Thyroid gland (tissue), 4 donors: ENCODE results near the gene MON1A.

Source experiments
- POLR2A ChIP-seq, 2 donors: fragments of 450-650 bp; IDR thresholded peaks; one replicate each; pipeline ENCODE4 v1.6.1; 2017; ENCODE audit warnings: antibody characterized with exemption in 2 of 2, mild to moderate bottlenecking in 2 of 2, moderate library complexity in 1 of 2
- TF ChIP-seq, protein P1 (sequence below), 6 experiments: fragments of 200-600 bp in 3 of 6; fragments of 450-650 bp in 3 of 6; sonication (generic) in 3 of 6; IDR thresholded peaks; one replicate each; pipeline ENCODE4 v1.5.1; 2016 to 2019; ENCODE audit warnings: antibody characterized with exemption in 6 of 6, mild to moderate bottlenecking in 2 of 6, inconsistent platforms in 1 of 6, moderate library complexity in 1 of 6

DNA sequence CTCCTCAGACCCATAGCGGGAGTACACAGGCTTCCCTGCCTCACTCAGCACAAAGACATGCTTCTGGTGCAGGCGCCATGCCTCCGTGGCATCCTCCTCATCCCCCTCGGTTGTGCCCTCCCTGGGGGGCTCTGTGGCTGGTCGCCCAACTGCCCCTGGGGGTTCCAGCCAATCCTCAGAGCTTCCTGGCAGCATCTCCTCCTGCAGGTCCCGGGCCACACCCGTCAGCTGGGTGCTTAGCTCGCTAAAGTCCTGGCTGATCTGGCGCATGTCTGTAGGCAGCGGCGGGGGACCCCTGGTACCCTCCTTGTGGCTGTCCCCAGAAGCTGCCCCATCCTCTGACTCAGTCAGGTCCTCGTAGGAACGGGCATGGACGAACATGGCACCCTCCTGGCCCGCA lies 18.0 kb downstream of the MON1A start:
- TF ChIP-seq, protein P1, sequence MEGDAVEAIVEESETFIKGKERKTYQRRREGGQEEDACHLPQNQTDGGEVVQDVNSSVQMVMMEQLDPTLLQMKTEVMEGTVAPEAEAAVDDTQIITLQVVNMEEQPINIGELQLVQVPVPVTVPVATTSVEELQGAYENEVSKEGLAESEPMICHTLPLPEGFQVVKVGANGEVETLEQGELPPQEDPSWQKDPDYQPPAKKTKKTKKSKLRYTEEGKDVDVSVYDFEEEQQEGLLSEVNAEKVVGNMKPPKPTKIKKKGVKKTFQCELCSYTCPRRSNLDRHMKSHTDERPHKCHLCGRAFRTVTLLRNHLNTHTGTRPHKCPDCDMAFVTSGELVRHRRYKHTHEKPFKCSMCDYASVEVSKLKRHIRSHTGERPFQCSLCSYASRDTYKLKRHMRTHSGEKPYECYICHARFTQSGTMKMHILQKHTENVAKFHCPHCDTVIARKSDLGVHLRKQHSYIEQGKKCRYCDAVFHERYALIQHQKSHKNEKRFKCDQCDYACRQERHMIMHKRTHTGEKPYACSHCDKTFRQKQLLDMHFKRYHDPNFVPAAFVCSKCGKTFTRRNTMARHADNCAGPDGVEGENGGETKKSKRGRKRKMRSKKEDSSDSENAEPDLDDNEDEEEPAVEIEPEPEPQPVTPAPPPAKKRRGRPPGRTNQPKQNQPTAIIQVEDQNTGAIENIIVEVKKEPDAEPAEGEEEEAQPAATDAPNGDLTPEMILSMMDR (IDR thresholded peaks at IDR 0.05), result no peak
- no peak for TF ChIP-seq POLR2A (IDR thresholded peaks at IDR 0.05)
